HepG2 (cell line): Measurements from ENCODE around the gene CADM1. TPM values are rescaled to one million over a fixed set of nuclear protein-coding genes. Genes with fewer than 3 reads are reported as not detected.

Source experiments
- ATAC-seq: fragments of 200-7000 bp; cut with Tn5 transposase; 3 replicates; pipeline ENCODE4 v1.9.1; 2020; ENCODE audit warnings: mild to moderate bottlenecking, moderate library complexity
- BruUV-seq: library from RNA; stranded (reverse); fragments of 400-500 nt; replicated peaks from 2 replicates; lab custom pipeline; 2021; lab: Mats Ljungman, UMichigan
- CTCF ChIA-PET: fragments of 300-600 bp; formaldehyde crosslinking; extraction: SDS; loops from one replicate; lab custom pipeline; 2021; ENCODE audit warnings: low total read pairs, inconsistent platforms, low intra/inter-chr PET ratio; lab: Yijun Ruan, JAX
- POLR2A ChIA-PET: fragments of 350-600 bp; sonication (Branson Sonifier 250); formaldehyde crosslinking; loops from one replicate; lab custom pipeline; 2020; ENCODE audit warnings: antibody characterized with exemption, inconsistent platforms; lab: Yijun Ruan, JAX
- DNase-seq: peaks from one replicate; pipeline ENCODE4 v3.0.0-alpha.2; 2015; ENCODE audit warnings: low spot score
- FAIRE-seq: peaks from 3 replicates; lab custom pipeline; 2011; peaks lifted over from hg19 to GRCh38; lab: Jason Lieb, UNC
- H2AFZ ChIP-seq: one replicate; pipeline ENCODE4 v1.6.1; 2011; ENCODE audit warnings: low read length, inconsistent platforms
- H3K27ac ChIP-seq: fragments of 300-600 bp; 3 replicates; pipeline ENCODE4 v1.8.0; 2011; ENCODE audit warnings: mixed run types, mild to moderate bottlenecking, mixed read lengths, low read length, inconsistent platforms; ENCODE audit not compliant: insufficient read depth; ENCODE audit errors: extremely low read length
- H3K27me3 ChIP-seq, 2 experiments: fragments of 200-600 bp in 1 of 2; 2 replicates in 1 of 2; 3 replicates in 1 of 2; pipeline versions ENCODE4 v1.6.0 to v1.8.0; 2011; ENCODE audit warnings: low read length in 2 of 2, mild to moderate bottlenecking in 2 of 2, moderate library complexity in 2 of 2, inconsistent platforms in 1 of 2; ENCODE audit not compliant: insufficient read depth in 2 of 2, control insufficient read depth in 1 of 2
- H3K36me3 ChIP-seq, 2 experiments: fragments of 200-600 bp in 1 of 2; replicated peaks in 1 of 2; 2 replicates in 1 of 2; 3 replicates in 1 of 2; pipeline versions ENCODE4 v1.5.1 to v1.8.0; 2011; ENCODE audit warnings: low read length in 2 of 2, inconsistent platforms in 1 of 2; ENCODE audit not compliant: insufficient read depth in 2 of 2, control insufficient read depth in 1 of 2
- H3K4me1 ChIP-seq: 2 replicates; pipeline ENCODE4 v1.5.1; 2012; ENCODE audit warnings: low read length, inconsistent platforms; ENCODE audit not compliant: insufficient read depth
- H3K4me2 ChIP-seq: 2 replicates; pipeline ENCODE4 v1.6.0; 2011; ENCODE audit warnings: low read depth, low read length, inconsistent platforms
- H3K4me3 ChIP-seq, 3 experiments: fragments of 200-600 bp in 1 of 3; sonication (generic), shearing (Covaris generic) in 1 of 3; replicated peaks in 1 of 3; 2 replicates each; pipeline ENCODE4 v1.5.1; 2011 to 2016; ENCODE audit warnings: low read length in 3 of 3, inconsistent platforms in 2 of 3, low read depth in 2 of 3, mild to moderate bottlenecking in 2 of 3, control low read depth in 1 of 3, mixed read lengths in 1 of 3; ENCODE audit not compliant: insufficient read depth in 1 of 3
- H3K79me2 ChIP-seq: one replicate; pipeline ENCODE4 v1.6.1; 2011; ENCODE audit warnings: low read length, inconsistent platforms; ENCODE audit not compliant: insufficient read depth
- H3K9ac ChIP-seq: 2 replicates; pipeline ENCODE4 v1.6.0; 2011; ENCODE audit warnings: mild to moderate bottlenecking, low read depth, low read length, inconsistent platforms; ENCODE audit not compliant: insufficient read depth
- H3K9me3 ChIP-seq: 2 replicates; pipeline ENCODE4 v1.5.1; 2012; ENCODE audit warnings: mild to moderate bottlenecking, low read length
- H4K20me1 ChIP-seq: 2 replicates; pipeline ENCODE4 v1.6.0; 2011; ENCODE audit warnings: inconsistent platforms, mild to moderate bottlenecking, low read length, moderate library complexity; ENCODE audit not compliant: insufficient read depth
- CAMTA2 ChIP-seq: sonication (generic); formaldehyde crosslinking; IDR thresholded peaks from 2 replicates; pipeline ENCODE4 v1.4.0; 2020; ENCODE audit warnings: mild to moderate bottlenecking, missing genetic modification reagents, borderline replicate concordance
- CHCHD3 ChIP-seq: sonication (generic); formaldehyde crosslinking; IDR thresholded peaks from 2 replicates; pipeline ENCODE4 v1.8.0; 2022; ENCODE audit warnings: mild to moderate bottlenecking, missing genetic modification reagents, moderate library complexity
- ELF4 ChIP-seq: sonication (generic); formaldehyde crosslinking; IDR thresholded peaks from 2 replicates; pipeline ENCODE4 v1.5.0; 2020; ENCODE audit warnings: missing genetic modification reagents, mild to moderate bottlenecking, moderate library complexity, borderline replicate concordance
- KLF11 ChIP-seq: IDR thresholded peaks from 2 replicates; pipeline ENCODE4 v1.6.1; 2016; ENCODE audit warnings: missing compliant biosample characterization
- NFYB ChIP-seq: sonication (generic); formaldehyde crosslinking; IDR thresholded peaks from 2 replicates; pipeline ENCODE4 v1.4.0; 2020; ENCODE audit warnings: missing genetic modification reagents
- NFYC ChIP-seq: IDR thresholded peaks from 2 replicates; pipeline ENCODE4 v1.6.1; 2016; ENCODE audit warnings: missing genetic modification reagents, missing compliant biosample characterization
- RXRA ChIP-seq: sonication (generic); formaldehyde crosslinking; IDR thresholded peaks from 2 replicates; pipeline ENCODE4 v1.5.1; 2020; ENCODE audit warnings: missing genetic modification reagents
- SOX13 ChIP-seq, 3 experiments: fragments of 450-650 bp in 1 of 3; sonication (generic) in 1 of 3; formaldehyde crosslinking in 1 of 3; IDR thresholded peaks in 2 of 3; conservative IDR thresholded peaks in 1 of 3; 2 replicates each; pipeline versions ENCODE4 v1.5.0 to v1.6.1; 2016 to 2020; ENCODE audit warnings: antibody characterized with exemption in 1 of 3, mild to moderate bottlenecking in 1 of 3, missing compliant biosample characterization in 1 of 3, missing genetic modification reagents in 1 of 3, moderate library complexity in 1 of 3
- TGIF2 ChIP-seq: IDR thresholded peaks from 2 replicates; pipeline ENCODE4 v1.6.1; 2016; ENCODE audit warnings: control low read depth, missing compliant biosample characterization
- ZBTB25 ChIP-seq: IDR thresholded peaks from 2 replicates; pipeline ENCODE4 v1.6.1; 2018; ENCODE audit warnings: missing genetic modification reagents
- ZIK1 ChIP-seq: sonication (generic); formaldehyde crosslinking; IDR thresholded peaks from 2 replicates; pipeline ENCODE4 v1.5.0; 2020; ENCODE audit warnings: mild to moderate bottlenecking, low read depth, missing genetic modification reagents, borderline replicate concordance
- ZMYM3 ChIP-seq: sonication (generic); formaldehyde crosslinking; IDR thresholded peaks from 2 replicates; pipeline ENCODE4 v1.5.1; 2020; ENCODE audit warnings: mild to moderate bottlenecking, missing genetic modification reagents
- ZNF382 ChIP-seq: sonication (generic); formaldehyde crosslinking; IDR thresholded peaks from 2 replicates; pipeline ENCODE4 v1.5.0; 2020; ENCODE audit warnings: missing genetic modification reagents, mild to moderate bottlenecking, borderline replicate concordance
- ZNF503 ChIP-seq: sonication (generic); formaldehyde crosslinking; IDR thresholded peaks from 2 replicates; pipeline ENCODE4 v1.4.0; 2020; ENCODE audit warnings: missing genetic modification reagents
- ZNF563 ChIP-seq: sonication (generic); formaldehyde crosslinking; IDR thresholded peaks from 2 replicates; pipeline ENCODE4 v1.8.0; 2022; ENCODE audit warnings: mild to moderate bottlenecking, moderate library complexity, missing genetic modification reagents
- ZNF614 ChIP-seq: IDR thresholded peaks from 2 replicates; pipeline ENCODE4 v1.6.1; 2018; ENCODE audit warnings: missing biosample characterization, missing genetic modification reagents, inconsistent platforms, borderline replicate concordance
- WGBS: methylation state at CpG from one replicate; pipeline ENCODE4 v1.1.6; 2017; ENCODE audit warnings: low lambda C conversion rate; 5-methylcytosine and 5-hydroxymethylcytosine counted together
- in situ Hi-C: cut with HindIII; loops from 2 replicates; pipeline ENCODE4 v1.10.0; 2017; ENCODE audit warnings: low pct_unique_long_range_greater_than_20kb; ENCODE audit not compliant: extremely low pct_ligation_motif_present
- intact Hi-C: fragments of 100-400 bp; cut with micrococcal nuclease; formaldehyde crosslinking; loops from one replicate; pipeline ENCODE4 v1.10.0; 2022; ENCODE audit not compliant: unreplicated experiment
- polyA plus RNA-seq, 8 experiments: library from polyadenylated mRNA; depleted of rRNA in 3 of 8; stranded (reverse) in 7 of 8; unstranded in 1 of 8; fragments of >200 nt; fragmentation: Illumina TruSeq in 4 of 8; extraction: Trizol in 4 of 8; gene quantifications; 2 replicates each; pipeline versions ENCODE4 v1.2.1 to v1.2.3, GENCODE V29; 2011 to 2016; ENCODE audit warnings: low read depth in 4 of 8, missing spikeins in 1 of 8, mixed read lengths in 1 of 8; ENCODE audit not compliant: insufficient read depth in 1 of 8
- total RNA-seq, 5 experiments: library from RNA; depleted of rRNA; stranded (reverse); fragments of >200 nt; fragmentation: Illumina TruSeq; extraction: Trizol; gene quantifications; 2 replicates each; pipeline ENCODE4 v1.2.3, GENCODE V29; 2016; ENCODE audit warnings: low read depth in 1 of 5

The CADM1 gene
- total and polyA plus RNA-seq, 2 of the 13 experiments (the other 11 are each of a cell fraction or from before 2014, with no cell fraction given): 71.3 to 122 TPM

DNA sequence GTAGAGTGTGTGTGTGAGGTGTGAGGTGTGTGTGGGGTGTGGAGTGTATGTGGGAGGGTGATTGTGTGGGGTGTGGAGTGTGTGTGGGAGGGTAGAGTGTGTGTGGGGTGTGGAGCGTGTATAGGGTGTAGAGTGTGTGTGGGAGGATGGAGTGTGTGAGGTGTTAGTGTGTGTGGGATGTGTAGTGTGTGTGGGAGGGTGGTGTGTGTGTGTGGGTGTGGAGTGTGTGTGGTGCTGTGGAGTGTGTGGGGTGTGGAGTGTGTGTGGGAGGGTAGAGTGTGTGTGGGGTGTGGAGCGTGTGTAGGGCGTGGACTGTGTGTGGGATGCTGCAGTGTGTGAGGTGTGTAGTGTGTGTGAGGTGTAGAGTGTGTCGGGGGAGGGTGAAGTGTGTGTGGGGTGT lies 356.1 kb downstream of the CADM1 start:
- in situ Hi-C loops (no loop called here), intact Hi-C loops (no loop called here)
- H3K4me2 ChIP-seq: no peak overlapping the region
- H4K20me1 ChIP-seq: no peaks in the 10 kb centered on the region
- H3K9me3 ChIP-seq: no peaks in the 10 kb centered on the region
- FAIRE-seq: no peak
- WGBS: 76% methylated on average over 4 of the region's 4 CpGs
- no peak overlapping the region for H3K4me3 ChIP-seq
- no peak for ATAC-seq
- no peak overlapping the region for H3K9ac ChIP-seq
- POLR2A ChIA-PET: no interaction called here
- peaks cover 0 to 2% of the 10 kb centered on the region in 2 experiments; a peak in 2 of 5 replicates for H3K27me3 ChIP-seq
- no peaks in the 10 kb centered on the region for H3K79me2 ChIP-seq
- CTCF ChIA-PET: no interaction called here
- TF ChIP-seq CAMTA2 (CRISPR knock-in tag) (no peak), SOX13 (IDR thresholded peaks at IDR 0.05) (no peak), SOX13 (CRISPR knock-in tag; conservative IDR thresholded peaks at IDR 0.05 in 1 of 2, IDR thresholded peaks at IDR 0.05 in 1 of 2) (no peak), ZNF382 (CRISPR knock-in tag) (no peak), NFYB (no peak), KLF11 (no peak), RXRA (CRISPR knock-in tag) (no peak), ZNF614 (CRISPR knock-in tag) (no peak), ZIK1 (no peak), ZNF563 (CRISPR knock-in tag) (no peak), NFYC (CRISPR knock-in tag) (no peak), ZMYM3 (CRISPR knock-in tag) (no peak), ZNF503 (no peak), TGIF2 (no peak), ELF4 (CRISPR knock-in tag) (no peak), ZBTB25 (no peak), CHCHD3 (CRISPR knock-in tag) (no peak)
- BruUV-seq: no TSS peak
- H3K27ac ChIP-seq: no peak overlapping the region
- no peaks in the 10 kb centered on the region for H3K36me3 ChIP-seq
- no peak for DNase-seq
- H3K4me1 ChIP-seq: no peaks in the 10 kb centered on the region
- no peak overlapping the region for H2AFZ ChIP-seq
